Measurements from ENCODE around the gene JMJD1C.

Gene JMJD1C

GRCh38 chr10:63128443-63128842 lies 337.3 kb downstream of the JMJD1C start:
- Histone ChIP-seq H3K9me3 (ENCODE audit: control insufficient read depth, insufficient read depth, low read depth, low read length) (no peaks in the 10 kb centered on the region), H3K27ac (ENCODE audit: extremely low read depth, low read depth, low read length) (no peak overlapping the region), H3K4me3 (ENCODE audit: low read depth, low read length) (no peak overlapping the region), H3K4me1 (ENCODE audit: control insufficient read depth, insufficient read depth, low read length) (no peaks in the 10 kb centered on the region), H3K36me3 (ENCODE audit: control insufficient read depth in 2 of 2, insufficient read depth in 1 of 2, low read length in 2 of 2) (no peaks in the 10 kb centered on the region)
- TF ChIP-seq ZNF555 (tag by site-specific recombination; conservative IDR thresholded peaks at IDR 0.05) (no peak), ZNF184 (tag by site-specific recombination; IDR thresholded peaks at IDR 0.05) (no peak)
- POLR2A ChIA-PET, result no interaction called here
- CTCF ChIA-PET, result no interaction called here

DNA sequence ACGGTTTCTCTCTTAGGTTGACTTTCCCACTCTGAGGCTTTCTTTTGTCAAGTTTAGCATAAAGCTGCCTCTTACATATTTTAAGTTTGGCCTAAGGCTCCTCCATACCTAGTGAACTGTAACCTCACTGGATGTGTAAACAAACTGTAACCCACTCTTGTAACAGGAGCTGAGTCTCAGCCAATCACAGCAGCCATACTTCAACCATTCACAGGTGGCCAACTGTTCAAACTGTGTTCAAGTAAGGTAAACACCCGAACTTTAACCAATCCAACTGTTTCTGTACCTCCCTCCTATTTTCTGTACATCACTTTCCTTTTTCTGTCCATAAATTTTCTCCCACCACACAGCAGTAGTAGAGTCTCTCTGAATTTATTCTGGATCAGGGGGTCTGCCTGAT lies 340.3 kb downstream of the JMJD1C start:
- CTCF ChIA-PET, result no interaction called here
- H3K4me3 ChIP-seq (ENCODE audit: low read depth, low read length), result no peak overlapping the region
- H3K4me1 ChIP-seq (ENCODE audit: control insufficient read depth, insufficient read depth, low read length), result no peaks in the 10 kb centered on the region
- H3K9me3 ChIP-seq (ENCODE audit: control insufficient read depth, insufficient read depth, low read depth, low read length), result no peaks in the 10 kb centered on the region
- POLR2A ChIA-PET, result no interaction called here
- TF ChIP-seq, protein P1, sequence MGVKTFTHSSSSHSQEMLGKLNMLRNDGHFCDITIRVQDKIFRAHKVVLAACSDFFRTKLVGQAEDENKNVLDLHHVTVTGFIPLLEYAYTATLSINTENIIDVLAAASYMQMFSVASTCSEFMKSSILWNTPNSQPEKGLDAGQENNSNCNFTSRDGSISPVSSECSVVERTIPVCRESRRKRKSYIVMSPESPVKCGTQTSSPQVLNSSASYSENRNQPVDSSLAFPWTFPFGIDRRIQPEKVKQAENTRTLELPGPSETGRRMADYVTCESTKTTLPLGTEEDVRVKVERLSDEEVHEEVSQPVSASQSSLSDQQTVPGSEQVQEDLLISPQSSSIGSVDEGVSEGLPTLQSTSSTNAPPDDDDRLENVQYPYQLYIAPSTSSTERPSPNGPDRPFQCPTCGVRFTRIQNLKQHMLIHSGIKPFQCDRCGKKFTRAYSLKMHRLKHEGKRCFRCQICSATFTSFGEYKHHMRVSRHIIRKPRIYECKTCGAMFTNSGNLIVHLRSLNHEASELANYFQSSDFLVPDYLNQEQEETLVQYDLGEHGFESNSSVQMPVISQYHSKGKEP (tag by site-specific recombination; IDR thresholded peaks at IDR 0.05), result no peak
- TF ChIP-seq ZFP3 (tag by site-specific recombination; IDR thresholded peaks at IDR 0.05; ENCODE audit: low read depth) (no peak), ZBTB8A (tag by site-specific recombination; IDR thresholded peaks at IDR 0.05) (no peak), ZNF747 (tag by site-specific recombination; IDR thresholded peaks at IDR 0.05) (no peak), ZNF132 (tag by site-specific recombination; IDR thresholded peaks at IDR 0.05; ENCODE audit: borderline replicate concordance) (no peak), ZNF155 (tag by site-specific recombination; IDR thresholded peaks at IDR 0.05) (no peak)
- TF ChIP-seq, protein P2, sequence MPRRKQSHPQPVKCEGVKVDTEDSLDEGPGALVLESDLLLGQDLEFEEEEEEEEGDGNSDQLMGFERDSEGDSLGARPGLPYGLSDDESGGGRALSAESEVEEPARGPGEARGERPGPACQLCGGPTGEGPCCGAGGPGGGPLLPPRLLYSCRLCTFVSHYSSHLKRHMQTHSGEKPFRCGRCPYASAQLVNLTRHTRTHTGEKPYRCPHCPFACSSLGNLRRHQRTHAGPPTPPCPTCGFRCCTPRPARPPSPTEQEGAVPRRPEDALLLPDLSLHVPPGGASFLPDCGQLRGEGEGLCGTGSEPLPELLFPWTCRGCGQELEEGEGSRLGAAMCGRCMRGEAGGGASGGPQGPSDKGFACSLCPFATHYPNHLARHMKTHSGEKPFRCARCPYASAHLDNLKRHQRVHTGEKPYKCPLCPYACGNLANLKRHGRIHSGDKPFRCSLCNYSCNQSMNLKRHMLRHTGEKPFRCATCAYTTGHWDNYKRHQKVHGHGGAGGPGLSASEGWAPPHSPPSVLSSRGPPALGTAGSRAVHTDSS (tag by site-specific recombination; IDR thresholded peaks at IDR 0.05), result no peak
- TF ChIP-seq, protein P3, sequence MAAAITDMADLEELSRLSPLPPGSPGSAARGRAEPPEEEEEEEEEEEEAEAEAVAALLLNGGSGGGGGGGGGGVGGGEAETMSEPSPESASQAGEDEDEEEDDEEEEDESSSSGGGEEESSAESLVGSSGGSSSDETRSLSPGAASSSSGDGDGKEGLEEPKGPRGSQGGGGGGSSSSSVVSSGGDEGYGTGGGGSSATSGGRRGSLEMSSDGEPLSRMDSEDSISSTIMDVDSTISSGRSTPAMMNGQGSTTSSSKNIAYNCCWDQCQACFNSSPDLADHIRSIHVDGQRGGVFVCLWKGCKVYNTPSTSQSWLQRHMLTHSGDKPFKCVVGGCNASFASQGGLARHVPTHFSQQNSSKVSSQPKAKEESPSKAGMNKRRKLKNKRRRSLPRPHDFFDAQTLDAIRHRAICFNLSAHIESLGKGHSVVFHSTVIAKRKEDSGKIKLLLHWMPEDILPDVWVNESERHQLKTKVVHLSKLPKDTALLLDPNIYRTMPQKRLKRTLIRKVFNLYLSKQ (tag by site-specific recombination; IDR thresholded peaks at IDR 0.05; ENCODE audit: borderline replicate concordance), result no peak
- TF ChIP-seq, protein P4, sequence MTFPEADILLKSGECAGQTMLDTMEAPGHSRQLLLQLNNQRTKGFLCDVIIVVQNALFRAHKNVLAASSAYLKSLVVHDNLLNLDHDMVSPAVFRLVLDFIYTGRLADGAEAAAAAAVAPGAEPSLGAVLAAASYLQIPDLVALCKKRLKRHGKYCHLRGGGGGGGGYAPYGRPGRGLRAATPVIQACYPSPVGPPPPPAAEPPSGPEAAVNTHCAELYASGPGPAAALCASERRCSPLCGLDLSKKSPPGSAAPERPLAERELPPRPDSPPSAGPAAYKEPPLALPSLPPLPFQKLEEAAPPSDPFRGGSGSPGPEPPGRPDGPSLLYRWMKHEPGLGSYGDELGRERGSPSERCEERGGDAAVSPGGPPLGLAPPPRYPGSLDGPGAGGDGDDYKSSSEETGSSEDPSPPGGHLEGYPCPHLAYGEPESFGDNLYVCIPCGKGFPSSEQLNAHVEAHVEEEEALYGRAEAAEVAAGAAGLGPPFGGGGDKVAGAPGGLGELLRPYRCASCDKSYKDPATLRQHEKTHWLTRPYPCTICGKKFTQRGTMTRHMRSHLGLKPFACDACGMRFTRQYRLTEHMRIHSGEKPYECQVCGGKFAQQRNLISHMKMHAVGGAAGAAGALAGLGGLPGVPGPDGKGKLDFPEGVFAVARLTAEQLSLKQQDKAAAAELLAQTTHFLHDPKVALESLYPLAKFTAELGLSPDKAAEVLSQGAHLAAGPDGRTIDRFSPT (tag by site-specific recombination; IDR thresholded peaks at IDR 0.05), result no peak
- no peak overlapping the region for H3K27ac ChIP-seq (ENCODE audit: extremely low read depth, low read depth, low read length)
- H3K36me3 ChIP-seq (ENCODE audit: control insufficient read depth in 2 of 2, insufficient read depth in 1 of 2, low read length in 2 of 2), result no peaks in the 10 kb centered on the region

- Histone ChIP-seq H3K36me3 (ENCODE audit: control insufficient read depth in 2 of 2, insufficient read depth in 1 of 2, low read length in 2 of 2) (no peaks in the 10 kb centered on the region), H3K27ac (ENCODE audit: extremely low read depth, low read depth, low read length) (no peak overlapping the region), H3K4me3 (ENCODE audit: low read depth, low read length) (no peak overlapping the region), H3K4me1 (ENCODE audit: control insufficient read depth, insufficient read depth, low read length) (no peaks in the 10 kb centered on the region), H3K9me3 (ENCODE audit: control insufficient read depth, insufficient read depth, low read depth, low read length) (no peaks in the 10 kb centered on the region)
- ChIA-PET POLR2A (no interaction called here), CTCF (no interaction called here)
- TF ChIP-seq ZNF175 (tag by site-specific recombination; IDR thresholded peaks at IDR 0.05) (no peak), ZNF768 (tag by site-specific recombination; IDR thresholded peaks at IDR 0.05) (no peak), ZNF426 (tag by site-specific recombination; IDR thresholded peaks at IDR 0.05) (no peak), ZNF132 (tag by site-specific recombination; IDR thresholded peaks at IDR 0.05; ENCODE audit: borderline replicate concordance) (no peak), GLIS2 (tag by site-specific recombination; IDR thresholded peaks at IDR 0.05) (no peak), BCL11A (tag by site-specific recombination; IDR thresholded peaks at IDR 0.05; ENCODE audit: low read depth) (no peak), OVOL3 (tag by site-specific recombination; IDR thresholded peaks at IDR 0.05) (no peak), ZBTB21 (tag by site-specific recombination; IDR thresholded peaks at IDR 0.05) (no peak), ZNF10 (tag by site-specific recombination; IDR thresholded peaks at IDR 0.05) (no peak), SP3 (tag by site-specific recombination; IDR thresholded peaks at IDR 0.05) (no peak), REPIN1 (tag by site-specific recombination; IDR thresholded peaks at IDR 0.05; ENCODE audit: low read depth) (no peak), ZNF658 (tag by site-specific recombination; IDR thresholded peaks at IDR 0.05) (no peak), ZNF561 (tag by site-specific recombination; IDR thresholded peaks at IDR 0.05; ENCODE audit: borderline replicate concordance) (no peak), ZNF571 (tag by site-specific recombination; IDR thresholded peaks at IDR 0.05) (no peak), ZNF560 (tag by site-specific recombination; IDR thresholded peaks at IDR 0.05; ENCODE audit: borderline replicate concordance) (no peak)
Observed at GRCh38 chr10:63123727-63124362, 341.9 kb downstream of the JMJD1C start.

All from HEK293 (cell line).